HG02759 (cell line): Measurements from ENCODE around the gene HCN2.

Experiments used
- ATAC-seq: cut with Tn5 transposase; IDR thresholded peaks from one replicate; pipeline ENCODE4 v1.9.1; 2021; ENCODE audit warnings: mild to moderate bottlenecking, moderate library complexity; ENCODE audit not compliant: unreplicated experiment

The HCN2 gene

GRCh38 chr19:589693-590395 lies at the start of gene HCN2:
Gene HCN2 (plus strand): TSS chr19:589881. CDS start chr19:589946, 65 bp downstream.
- no peak for ATAC-seq

- no peak for ATAC-seq
These were observed 48.6 kb upstream of the HCN2 start for GRCh38 chr19:540867-541637.

- no peak for ATAC-seq
These were observed 48.0 kb upstream of the HCN2 start for GRCh38 chr19:541699-542098.

- ATAC-seq, result no peak
These were observed 47.4 kb upstream of the HCN2 start for GRCh38 chr19:542173-542866.

GRCh38 chr19:543910-544608 lies 45.6 kb upstream of the HCN2 start, which contains the start of gene GZMM:
Gene GZMM (plus strand): TSS chr19:544053. CDS start chr19:544072, 19 bp downstream.
- no peak for ATAC-seq

GRCh38 chr19:547117-547516 lies 42.6 kb upstream of the HCN2 start:
- no peak for ATAC-seq

GRCh38 chr19:547836-548720 lies 41.6 kb upstream of the HCN2 start:
- no peak for ATAC-seq

- no peak for ATAC-seq
These were observed 40.5 kb upstream of the HCN2 start for GRCh38 chr19:548886-549830.

- ATAC-seq, result no peak
These were observed 34.9 kb upstream of the HCN2 start for GRCh38 chr19:554817-555216.

- ATAC-seq, result no peak
These were observed 34.2 kb upstream of the HCN2 start for GRCh38 chr19:555474-555808.

GRCh38 chr19:556611-557382 lies 32.9 kb upstream of the HCN2 start:
- no peak for ATAC-seq

GRCh38 chr19:558770-559439 lies 30.8 kb upstream of the HCN2 start:
- no peak for ATAC-seq

- ATAC-seq, result no peak
These were observed 29.6 kb upstream of the HCN2 start for GRCh38 chr19:560121-560520.

GRCh38 chr19:566403-566802 lies 23.3 kb upstream of the HCN2 start:
- no peak for ATAC-seq

- ATAC-seq, result no peak
These were observed 22.8 kb upstream of the HCN2 start for GRCh38 chr19:566844-567243.

- no peak for ATAC-seq
These were observed 22.3 kb upstream of the HCN2 start for GRCh38 chr19:567296-567900.

- ATAC-seq, result no peak
These were observed 19.4 kb upstream of the HCN2 start for GRCh38 chr19:570251-570686.
